Measurements from ENCODE around the gene MRC2. TPM values are rescaled to one million over a fixed set of nuclear protein-coding genes. Genes with fewer than 3 reads are reported as not detected.
A peak's percentile ranks its signal among the peaks of the same experiment; 100 is the strongest.

MRC2 gene
- total and polyA plus RNA-seq, 2 of the 13 experiments (the other 11 are each of a cell fraction or from before 2014, with no cell fraction given): not detected

DNA sequence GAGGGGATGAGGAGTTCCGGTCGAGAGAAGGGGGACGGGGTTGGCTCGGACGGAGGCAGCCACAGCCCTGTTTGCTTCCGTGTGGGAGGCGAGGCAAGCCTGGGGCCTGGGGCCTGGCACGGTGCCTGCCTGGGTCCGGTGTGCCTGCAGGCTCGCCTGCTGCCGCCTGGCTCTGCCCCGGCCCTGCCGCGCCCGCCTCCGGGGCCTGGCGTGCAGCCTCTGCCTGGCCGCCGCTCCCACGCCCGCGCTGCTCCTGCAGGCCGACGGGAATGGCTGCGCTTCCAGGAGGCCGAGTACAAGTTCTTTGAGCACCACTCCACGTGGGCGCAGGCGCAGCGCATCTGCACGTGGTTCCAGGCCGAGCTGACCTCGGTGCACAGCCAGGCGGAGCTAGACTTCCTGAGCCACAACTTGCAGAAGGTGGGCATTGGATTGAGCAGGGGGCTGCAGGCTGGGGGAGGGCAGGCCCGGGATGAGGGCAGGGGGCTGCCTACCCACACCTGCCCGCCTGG is 53.1 kb downstream of the MRC2 start:
- no TSS peak for BruUV-seq (replicated peaks)
- Histone ChIP-seq H3K27ac (ENCODE audit: extremely low read length, insufficient read depth, low read length) (no peak overlapping the region), H3K4me1 (ENCODE audit: insufficient read depth, low read length) (no peaks in the 10 kb centered on the region), H3K79me2 (ENCODE audit: insufficient read depth, low read length) (no peaks in the 10 kb centered on the region), H2AFZ (ENCODE audit: low read length) (no peak overlapping the region), H3K4me3 (replicated peaks in 1 of 3; ENCODE audit: insufficient read depth in 1 of 3, low read depth in 2 of 3, low read length in 3 of 3) (no peak overlapping the region), H3K27me3 (ENCODE audit: control insufficient read depth in 1 of 2, insufficient read depth in 2 of 2, low read length in 2 of 2) (peaks cover 1 to 27% of the 10 kb centered on the region in 2 experiments; a peak in 3 of 5 replicates), H3K9me3 (ENCODE audit: low read length) (no peaks in the 10 kb centered on the region), H3K9ac (ENCODE audit: insufficient read depth, low read depth, low read length) (no peak overlapping the region), H4K20me1 (ENCODE audit: insufficient read depth, low read length) (no peaks in the 10 kb centered on the region), H3K4me2 (ENCODE audit: low read depth, low read length) (no peak overlapping the region), H3K36me3 (replicated peaks in 1 of 2; ENCODE audit: control insufficient read depth in 1 of 2, insufficient read depth in 2 of 2, low read length in 2 of 2) (no peaks in the 10 kb centered on the region)
- in situ Hi-C loops (cut with HindIII; ENCODE audit: extremely low pct_ligation_motif_present, low pct_unique_long_range_greater_than_20kb) (no loop called here), intact Hi-C loops (cut with micrococcal nuclease; ENCODE audit: unreplicated experiment) (no loop called here)
- POLR2A ChIA-PET: no interaction called here
- ATAC-seq (no peak; the same call in 2 of the 3 replicates), FAIRE-seq (no peak), DNase-seq (ENCODE audit: low spot score) (no peak)
- WGBS (ENCODE audit: low lambda C conversion rate): 74% methylated on average over 18 of the region's 36 CpGs
- CTCF ChIA-PET (ENCODE audit: low intra/inter-chr PET ratio, low total read pairs): no interaction called here
- TF ChIP-seq CREB1 (IDR thresholded peaks at IDR 0.05) (no peak), CREB1 (CRISPR knock-in tag; IDR thresholded peaks at IDR 0.05) (no peak), ZBTB7A (CRISPR knock-in tag; IDR thresholded peaks at IDR 0.05) (no peak), DNMT3B (CRISPR knock-in tag; conservative IDR thresholded peaks at IDR 0.05) (no peak)

DNA sequence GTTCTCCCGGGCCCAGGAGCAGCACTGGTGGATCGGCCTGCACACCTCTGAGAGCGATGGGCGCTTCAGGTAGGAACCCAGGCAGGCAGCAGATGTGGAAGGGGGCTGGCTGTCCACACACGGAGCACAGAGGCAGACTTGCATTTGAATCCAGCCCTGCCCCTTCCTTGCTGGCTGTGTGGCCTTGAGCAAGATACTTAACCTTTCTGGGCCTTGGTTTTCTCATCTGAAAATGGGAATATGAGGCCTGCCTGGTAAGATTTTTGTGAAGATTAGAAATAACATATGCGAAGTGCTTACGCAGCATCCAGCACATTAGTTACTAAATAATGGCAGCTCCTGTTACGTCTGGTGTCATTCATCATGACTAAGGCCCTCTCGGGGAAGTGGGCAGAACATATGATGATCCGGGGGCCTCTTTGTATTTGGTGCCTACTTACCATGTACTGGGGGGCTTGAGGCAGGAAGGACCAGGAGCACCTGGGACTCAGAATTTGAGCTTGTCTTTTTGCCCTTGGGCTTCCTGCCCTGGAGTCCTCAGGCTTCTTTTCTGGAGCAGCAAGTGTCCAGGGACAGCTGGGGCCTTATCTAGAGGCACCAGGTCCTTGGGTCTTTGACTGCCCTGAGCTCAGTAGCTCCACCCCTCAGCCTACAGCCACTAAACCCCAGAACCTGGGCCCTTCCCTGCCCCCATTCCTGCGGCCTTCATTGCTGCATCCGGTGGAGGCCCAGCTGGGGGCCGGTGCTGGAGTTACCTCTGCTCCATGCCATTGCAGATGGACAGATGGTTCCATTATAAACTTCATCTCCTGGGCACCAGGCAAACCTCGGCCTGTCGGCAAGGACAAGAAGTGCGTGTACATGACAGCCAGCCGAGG is 53.8 kb downstream of the MRC2 start:
- TF ChIP-seq ZNF768 (CRISPR knock-in tag; IDR thresholded peaks at IDR 0.05) (peak; percentile 62), RFX3 (CRISPR knock-in tag; IDR thresholded peaks at IDR 0.05) (no peak), SOX5 (CRISPR knock-in tag; IDR thresholded peaks at IDR 0.05; ENCODE audit: borderline replicate concordance) (no peak)
- in situ Hi-C loops (cut with HindIII; ENCODE audit: extremely low pct_ligation_motif_present, low pct_unique_long_range_greater_than_20kb) (no loop called here), intact Hi-C loops (cut with micrococcal nuclease; ENCODE audit: unreplicated experiment) (no loop called here)
- Histone ChIP-seq H3K4me2 (ENCODE audit: low read depth, low read length) (no peak overlapping the region), H3K4me3 (replicated peaks in 1 of 3; ENCODE audit: insufficient read depth in 1 of 3, low read depth in 2 of 3, low read length in 3 of 3) (no peak overlapping the region), H3K36me3 (replicated peaks in 1 of 2; ENCODE audit: control insufficient read depth in 1 of 2, insufficient read depth in 2 of 2, low read length in 2 of 2) (no peaks in the 10 kb centered on the region), H4K20me1 (ENCODE audit: insufficient read depth, low read length) (no peaks in the 10 kb centered on the region), H3K79me2 (ENCODE audit: insufficient read depth, low read length) (no peaks in the 10 kb centered on the region), H2AFZ (ENCODE audit: low read length) (no peak overlapping the region), H3K4me1 (ENCODE audit: insufficient read depth, low read length) (no peaks in the 10 kb centered on the region), H3K27ac (ENCODE audit: extremely low read length, insufficient read depth, low read length) (no peak overlapping the region), H3K9ac (ENCODE audit: insufficient read depth, low read depth, low read length) (no peak overlapping the region), H3K9me3 (ENCODE audit: low read length) (no peaks in the 10 kb centered on the region), H3K27me3 (ENCODE audit: control insufficient read depth in 1 of 2, insufficient read depth in 2 of 2, low read length in 2 of 2) (peaks cover 0 to 19% of the 10 kb centered on the region in 2 experiments; a peak in 2 of 5 replicates)
- DNase-seq (ENCODE audit: low spot score) (no peak), FAIRE-seq (no peak), ATAC-seq (no peak)
- WGBS (ENCODE audit: low lambda C conversion rate): 50% methylated on average over 14 of the region's 17 CpGs
- CTCF ChIA-PET (ENCODE audit: low intra/inter-chr PET ratio, low total read pairs): no interaction called here
- POLR2A ChIA-PET: no interaction called here
- no TSS peak for BruUV-seq (replicated peaks)

Data from HepG2 (cell line).